HG02943 (cell line): Measurements from ENCODE around the gene PACRG.

ENCODE experiments used
- ATAC-seq: cut with Tn5 transposase; IDR thresholded peaks from one replicate; pipeline ENCODE4 v1.9.1; 2021; ENCODE audit warnings: mild to moderate bottlenecking, low read depth, moderate library complexity; ENCODE audit not compliant: unreplicated experiment

PACRG gene

GRCh38 chr6:163228041-163228440 lies 500.3 kb downstream of the PACRG start:
- ATAC-seq, result no peak

GRCh38 chr6:163229050-163229449 lies 501.3 kb downstream of the PACRG start:
- no peak for ATAC-seq

- no peak for ATAC-seq
Observed at GRCh38 chr6:163230901-163231300, 503.1 kb downstream of the PACRG start.

GRCh38 chr6:163231356-163232014 lies 503.7 kb downstream of the PACRG start:
- ATAC-seq, result no peak

GRCh38 chr6:163232015-163232523 lies 504.3 kb downstream of the PACRG start:
- no peak for ATAC-seq

GRCh38 chr6:163232649-163233048 lies 504.9 kb downstream of the PACRG start:
- no peak for ATAC-seq

GRCh38 chr6:163237110-163237509 lies 509.3 kb downstream of the PACRG start:
- ATAC-seq, result no peak

- ATAC-seq, result no peak
Observed at GRCh38 chr6:163239572-163240340, 512.0 kb downstream of the PACRG start.

- ATAC-seq, result no peak
Observed at GRCh38 chr6:163240556-163240955, 512.8 kb downstream of the PACRG start.

GRCh38 chr6:163241683-163242082 lies 513.9 kb downstream of the PACRG start:
- no peak for ATAC-seq

- no peak for ATAC-seq
Observed at GRCh38 chr6:163243083-163243482, 515.3 kb downstream of the PACRG start.

- no peak for ATAC-seq
Observed at GRCh38 chr6:163243692-163244589, 516.2 kb downstream of the PACRG start.

GRCh38 chr6:163248051-163248450 lies 520.3 kb downstream of the PACRG start:
- ATAC-seq, result no peak

GRCh38 chr6:163249651-163250101 lies 521.9 kb downstream of the PACRG start:
- no peak for ATAC-seq

- no peak for ATAC-seq
Observed at GRCh38 chr6:163250116-163250515, 522.3 kb downstream of the PACRG start.

GRCh38 chr6:163252061-163252591 lies 524.4 kb downstream of the PACRG start:
- no peak for ATAC-seq

- no peak for ATAC-seq
Observed at GRCh38 chr6:163253556-163254213, 525.9 kb downstream of the PACRG start.

- ATAC-seq, result no peak
Observed at GRCh38 chr6:163254341-163254835, 526.6 kb downstream of the PACRG start.

GRCh38 chr6:163255265-163255664 lies 527.5 kb downstream of the PACRG start:
- no peak for ATAC-seq

- ATAC-seq, result no peak
Observed at GRCh38 chr6:163259689-163260088, 531.9 kb downstream of the PACRG start.
